ENCODE results near the gene LRRC53. TPM values are rescaled to one million over a fixed set of nuclear protein-coding genes. Genes with fewer than 3 reads are reported as not detected.
A peak's percentile ranks its signal among the peaks of the same experiment; 100 is the strongest.

LRRC53 gene
- total and polyA plus RNA-seq, 2 of the 8 experiments (the other 6 are each of a cell fraction or from before 2014, with no cell fraction given), result not detected

DNA sequence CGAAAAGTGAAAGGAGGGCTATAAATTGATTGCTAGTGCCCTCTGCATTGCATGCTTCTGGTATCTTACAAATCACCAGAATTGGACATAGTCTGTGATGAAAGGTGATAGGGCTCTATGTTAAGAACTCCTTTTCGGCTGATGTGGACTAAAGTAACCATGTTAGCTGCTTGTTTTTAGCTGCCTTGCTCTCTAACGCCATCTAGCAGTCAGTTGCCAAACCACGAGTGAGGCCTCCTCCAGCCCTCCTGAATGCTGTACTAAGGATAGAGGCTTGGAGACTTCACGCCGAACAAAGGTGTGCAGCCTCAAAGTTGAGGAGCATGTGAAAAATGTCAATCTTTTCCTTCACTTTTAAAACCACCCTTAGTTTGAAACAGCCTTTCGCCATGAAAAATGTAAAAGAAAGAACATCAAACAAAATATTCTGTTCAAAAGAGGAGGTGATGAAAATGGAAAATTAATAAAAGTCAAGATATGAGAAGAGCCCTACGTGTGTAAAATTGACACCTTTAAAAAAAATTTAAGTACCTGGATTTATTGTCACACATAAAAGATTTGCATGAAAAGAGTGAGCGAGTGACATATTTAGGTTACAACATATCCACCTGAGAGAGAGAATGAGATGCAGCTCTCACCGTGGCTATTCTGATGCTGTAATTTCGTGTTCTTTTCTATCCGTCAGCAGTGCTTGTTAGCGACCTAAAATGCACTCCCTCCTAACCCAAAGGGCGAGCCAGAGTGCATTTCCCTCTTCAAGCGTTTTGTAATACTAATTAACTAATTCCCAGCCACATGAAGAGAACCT, 8.1 kb downstream of the LRRC53 start (continued):
- TF ChIP-seq RAD21 (IDR thresholded peaks at IDR 0.05 in 1 of 2, conservative IDR thresholded peaks at IDR 0.05 in 1 of 2; ENCODE audit: low read depth in 2 of 2, low read length in 2 of 2) (peak; percentile 82 to 83), CBX5 (IDR thresholded peaks at IDR 0.05; ENCODE audit: low read depth, low read length) (no peak), TAF7 (optimal IDR thresholded peaks at IDR 0.05; ENCODE audit: borderline replicate concordance, low read depth, low read length) (no peak), FOSL1 (IDR thresholded peaks at IDR 0.05; ENCODE audit: insufficient read depth, low read depth, low read length) (no peak), KDM4A (IDR thresholded peaks at IDR 0.05; ENCODE audit: low read depth, low read length, severe bottlenecking) (no peak), CHD1 (IDR thresholded peaks at IDR 0.05; ENCODE audit: low read depth, low read length) (no peak), BACH1 (IDR thresholded peaks at IDR 0.05; ENCODE audit: low read length) (no peak), TEAD4 (IDR thresholded peaks at IDR 0.05; ENCODE audit: low read depth, low read length) (no peak), POLR2AphosphoS5 (IDR thresholded peaks at IDR 0.05; ENCODE audit: low read depth, low read length) (no peak), NRF1 (IDR thresholded peaks at IDR 0.05; ENCODE audit: low read depth, low read length) (no peak), CEBPB (IDR thresholded peaks at IDR 0.05; ENCODE audit: low read depth, low read length) (no peak), JUND (IDR thresholded peaks at IDR 0.05; ENCODE audit: low read length) (no peak), CBX8 (IDR thresholded peaks at IDR 0.05; ENCODE audit: borderline replicate concordance, low read depth, low read length) (no peak)
- TF ChIP-seq, protein P1, sequence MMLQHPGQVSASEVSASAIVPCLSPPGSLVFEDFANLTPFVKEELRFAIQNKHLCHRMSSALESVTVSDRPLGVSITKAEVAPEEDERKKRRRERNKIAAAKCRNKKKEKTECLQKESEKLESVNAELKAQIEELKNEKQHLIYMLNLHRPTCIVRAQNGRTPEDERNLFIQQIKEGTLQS (IDR thresholded peaks at IDR 0.05; ENCODE audit: insufficient read depth, low read depth, low read length), result no peak
- TF ChIP-seq, protein P2, sequence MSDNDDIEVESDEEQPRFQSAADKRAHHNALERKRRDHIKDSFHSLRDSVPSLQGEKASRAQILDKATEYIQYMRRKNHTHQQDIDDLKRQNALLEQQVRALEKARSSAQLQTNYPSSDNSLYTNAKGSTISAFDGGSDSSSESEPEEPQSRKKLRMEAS (IDR thresholded peaks at IDR 0.05), result 0 out of 2 replicates have a peak, but pooled peaks have one; percentile 43

All from H1 (cell line).